Esophagus muscularis mucosa (tissue), 4 donors: ENCODE results near the gene TMEM38B.

ENCODE experiments used
- CTCF ChIP-seq, 3 experiments: fragments of 200-600 bp in 2 of 3; fragments of 450-650 bp in 1 of 3; sonication (generic) in 2 of 3; IDR thresholded peaks; one replicate each; pipeline ENCODE4 v1.5.1; 2017 to 2019; ENCODE audit warnings: antibody characterized with exemption in 3 of 3, mild to moderate bottlenecking in 2 of 3, moderate library complexity in 1 of 3
- EP300 ChIP-seq: sonication (generic); formaldehyde crosslinking; IDR thresholded peaks from one replicate; pipeline ENCODE4 v1.6.1; 2017; ENCODE audit warnings: antibody characterized with exemption
- POLR2A ChIP-seq: fragments of 450-650 bp; IDR thresholded peaks from one replicate; pipeline ENCODE4 v1.6.1; 2017; ENCODE audit warnings: antibody characterized with exemption, moderate library complexity, mild to moderate bottlenecking, low read depth

- TF ChIP-seq POLR2A (no peak), EP300 (no peak), CTCF (IDR thresholded peaks at IDR 0.05) (no peak)
Observed at GRCh38 chr9:105816202-105816744, 121.9 kb downstream of the TMEM38B start.
